ENCODE data around the gene DENND1A.

DNA sequence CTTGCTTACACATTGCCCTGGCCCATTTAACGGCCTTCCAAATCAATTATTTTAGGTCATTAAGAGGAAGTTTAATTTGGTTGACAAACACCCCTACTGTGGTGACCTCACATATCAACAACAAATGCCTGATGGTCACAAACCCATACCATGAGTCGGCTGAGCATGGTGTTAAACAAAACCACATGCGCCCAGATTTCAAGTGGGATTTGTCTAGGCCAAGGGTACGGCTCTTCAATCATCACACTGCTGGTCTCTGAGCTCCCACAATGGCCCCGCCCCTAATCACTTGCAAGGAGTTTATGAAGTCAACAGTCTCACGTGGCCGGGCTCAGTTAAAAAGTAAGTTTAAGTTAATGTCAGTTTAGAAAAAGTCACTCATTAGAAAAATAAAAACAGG, 330.1 kb downstream of the DENND1A start:
- no peak for TF ChIP-seq POLR2A (IDR thresholded peaks at IDR 0.05)
- TF ChIP-seq, protein P1, sequence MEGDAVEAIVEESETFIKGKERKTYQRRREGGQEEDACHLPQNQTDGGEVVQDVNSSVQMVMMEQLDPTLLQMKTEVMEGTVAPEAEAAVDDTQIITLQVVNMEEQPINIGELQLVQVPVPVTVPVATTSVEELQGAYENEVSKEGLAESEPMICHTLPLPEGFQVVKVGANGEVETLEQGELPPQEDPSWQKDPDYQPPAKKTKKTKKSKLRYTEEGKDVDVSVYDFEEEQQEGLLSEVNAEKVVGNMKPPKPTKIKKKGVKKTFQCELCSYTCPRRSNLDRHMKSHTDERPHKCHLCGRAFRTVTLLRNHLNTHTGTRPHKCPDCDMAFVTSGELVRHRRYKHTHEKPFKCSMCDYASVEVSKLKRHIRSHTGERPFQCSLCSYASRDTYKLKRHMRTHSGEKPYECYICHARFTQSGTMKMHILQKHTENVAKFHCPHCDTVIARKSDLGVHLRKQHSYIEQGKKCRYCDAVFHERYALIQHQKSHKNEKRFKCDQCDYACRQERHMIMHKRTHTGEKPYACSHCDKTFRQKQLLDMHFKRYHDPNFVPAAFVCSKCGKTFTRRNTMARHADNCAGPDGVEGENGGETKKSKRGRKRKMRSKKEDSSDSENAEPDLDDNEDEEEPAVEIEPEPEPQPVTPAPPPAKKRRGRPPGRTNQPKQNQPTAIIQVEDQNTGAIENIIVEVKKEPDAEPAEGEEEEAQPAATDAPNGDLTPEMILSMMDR (IDR thresholded peaks at IDR 0.05): no peak
